Measurements from ENCODE around the gene DRAXIN. TPM values are rescaled to one million over a fixed set of nuclear protein-coding genes. Genes with fewer than 3 reads are reported as not detected.

DRAXIN gene
- total and polyA plus RNA-seq, 2 donors (not counting 3 experiments of a cell fraction or from before 2014, with no cell fraction given), result 0.44 to 3.2 TPM

- Histone ChIP-seq H3K9me1 (replicated peaks; ENCODE audit: control insufficient read depth, extremely low read depth, insufficient read depth, low read length) (no peaks in the 10 kb centered on the region), H3K9ac (replicated peaks; ENCODE audit: extremely low read depth, insufficient read depth, low read length) (no peak overlapping the region), H3K4me1 (ENCODE audit: control insufficient read depth, extremely low read depth, insufficient read depth, low read length) (peaks cover 3% of the 10 kb centered on the region), H3K4me2 (ENCODE audit: insufficient read depth, low read length) (no peak overlapping the region), H3K27ac (ENCODE audit: insufficient read depth, low read depth, low read length) (no peak overlapping the region), H3K79me2 (ENCODE audit: control insufficient read depth, insufficient read depth, low read length) (no peaks in the 10 kb centered on the region), H3K9me3 (replicated peaks; ENCODE audit: control insufficient read depth, insufficient read depth, low read length) (no peaks in the 10 kb centered on the region), H2AFZ (ENCODE audit: low read depth, low read length) (no peak overlapping the region), H3K27me3 (ENCODE audit: control insufficient read depth in 2 of 2, insufficient read depth in 2 of 2, low read length in 2 of 2) (no peaks in the 10 kb centered on the region), H4K20me1 (replicated peaks; ENCODE audit: control insufficient read depth, extremely low read depth, insufficient read depth, low read length) (no peaks in the 10 kb centered on the region), H3K36me3 (ENCODE audit: control insufficient read depth in 2 of 2, extremely low read depth in 1 of 2, insufficient read depth in 2 of 2, low read length in 2 of 2) (no peaks in the 10 kb centered on the region), H3K4me3 (replicated peaks in 1 of 3; ENCODE audit: insufficient read depth in 1 of 3, low read depth in 1 of 3, low read length in 3 of 3) (no peak overlapping the region)
- no peak for FAIRE-seq
- BruUV-seq (replicated peaks), result no TSS peak
- CTCF ChIA-PET, result interaction anchor here (0.6 to 12.8 kb wide), 8 partner anchors 8 to 617 kb away, joined by 3 to 373 read pairs (median 12); partner anchors contain the start of gene FBXO6
- intact Hi-C loops (cut with micrococcal nuclease) (loop anchor here (1.0 kb wide), 1 partner anchor 28 kb away; the partner anchor contains the start of gene MAD2L2), dilution Hi-C loops (cut with MboI; ENCODE audit: extremely low pct_ligation_motif_present, low sequenced_read_pairs) (no loop called here)
- no peak for TF ChIP-seq FOS (IDR thresholded peaks at IDR 0.05; ENCODE audit: borderline replicate concordance, insufficient read depth, low read length)
- no peak for TF ChIP-seq POLR2AphosphoS5 (IDR thresholded peaks at IDR 0.05; ENCODE audit: insufficient read depth, low read depth, low read length)
- TF ChIP-seq GATA2 (IDR thresholded peaks at IDR 0.05; ENCODE audit: insufficient read depth, insufficient read length, low read depth, low read length), result no peak
- TF ChIP-seq MYC (IDR thresholded peaks at IDR 0.05; ENCODE audit: low read depth, low read length), result no peak
- no peak for TF ChIP-seq EZH2 (IDR thresholded peaks at IDR 0.05; ENCODE audit: borderline replicate concordance, low read depth, low read length, severe bottlenecking)
- TF ChIP-seq POLR2A (IDR thresholded peaks at IDR 0.05; ENCODE audit: low read depth, low read length), result no peak
- no peak for TF ChIP-seq MAX (IDR thresholded peaks at IDR 0.05; ENCODE audit: insufficient read depth, insufficient read length)
- TF ChIP-seq JUN (IDR thresholded peaks at IDR 0.05; ENCODE audit: borderline replicate concordance, insufficient read depth, insufficient read length, low read depth), result no peak
- no peak for TF ChIP-seq CTCF (IDR thresholded peaks at IDR 0.05; ENCODE audit: extremely low read depth in 1 of 2, insufficient read depth in 1 of 2, low read depth in 1 of 2, low read length in 2 of 2)
- POLR2A ChIA-PET, result no interaction called here
- DNase-seq (ENCODE audit: low read depth, low spot score), result no peak
Observed at GRCh38 chr1:11653861-11654136, 37.7 kb upstream of the DRAXIN start.
